ENCODE measurements around the gene MEGF6. TPM values are rescaled to one million over a fixed set of nuclear protein-coding genes. Genes with fewer than 3 reads are reported as not detected.

The MEGF6 gene
- total RNA-seq, 4 donors from 2014 or later: 0.88 to 69.0 (median 36.9) TPM

DNA sequence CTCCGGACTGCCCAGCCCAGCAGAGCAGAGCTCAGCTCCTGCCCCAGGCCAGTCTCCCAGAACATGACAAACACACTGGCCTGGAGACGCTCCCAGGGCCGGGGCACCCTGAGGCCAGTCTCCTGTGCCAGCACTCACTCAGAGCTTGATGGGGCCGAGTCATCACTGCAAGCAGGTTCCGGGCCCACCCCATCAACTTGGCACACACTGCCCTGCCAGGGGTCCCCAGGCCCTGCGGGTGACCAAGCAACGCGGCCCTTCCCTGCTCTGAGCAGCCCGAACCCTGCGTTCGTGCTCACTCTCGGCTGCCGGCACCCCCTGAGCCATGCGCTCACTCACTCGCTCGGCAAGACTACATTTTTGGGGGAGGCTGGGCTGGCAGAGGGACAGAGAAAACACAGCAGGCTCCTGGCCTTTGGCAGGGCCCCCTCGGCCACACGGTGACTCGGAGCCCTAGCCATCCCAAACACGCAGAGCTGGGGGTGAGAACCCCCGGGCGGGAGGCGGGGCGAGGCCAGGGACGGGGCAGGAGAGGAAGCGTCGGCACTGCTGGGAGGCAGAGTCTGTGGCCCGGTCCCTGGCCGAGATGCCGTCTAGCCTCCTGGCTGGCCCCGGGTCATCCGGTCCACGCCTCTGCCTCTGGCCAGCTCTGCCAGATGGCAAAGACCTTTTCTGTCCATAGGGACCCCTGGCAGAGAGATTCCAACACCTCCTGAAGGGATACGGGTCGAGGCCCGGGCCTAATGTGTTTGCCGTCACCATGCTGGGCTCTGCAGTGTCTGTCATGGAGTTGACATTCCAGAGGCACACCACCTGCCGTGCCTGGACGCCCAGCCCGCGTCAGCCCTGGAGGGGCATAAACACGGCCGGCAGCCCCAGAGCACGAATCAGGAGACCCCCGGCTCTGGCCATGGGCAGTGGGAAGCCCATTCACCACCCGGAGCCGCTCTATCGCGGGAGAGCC is 68.0 kb downstream of the MEGF6 start:
- H3K4me1 ChIP-seq: peaks cover 0 to 6% of the 10 kb centered on the region in 2 donors
- no peak overlapping the region for H3K4me3 ChIP-seq
- H3K9me3 ChIP-seq: no peaks in the 10 kb centered on the region
- H3K27ac ChIP-seq: no peak overlapping the region
- intact Hi-C loops (cut with DNase I; ENCODE audit: low total_unique reads): no loop called here
- no peaks in the 10 kb centered on the region for H3K36me3 ChIP-seq
- no peaks in the 10 kb centered on the region for H3K27me3 ChIP-seq
- peak; percentile 35 to 67 for DNase-seq
- TF ChIP-seq CTCF (IDR thresholded peaks at IDR 0.05) (no peak), POLR2A (IDR thresholded peaks at IDR 0.05) (no peak)

DNA sequence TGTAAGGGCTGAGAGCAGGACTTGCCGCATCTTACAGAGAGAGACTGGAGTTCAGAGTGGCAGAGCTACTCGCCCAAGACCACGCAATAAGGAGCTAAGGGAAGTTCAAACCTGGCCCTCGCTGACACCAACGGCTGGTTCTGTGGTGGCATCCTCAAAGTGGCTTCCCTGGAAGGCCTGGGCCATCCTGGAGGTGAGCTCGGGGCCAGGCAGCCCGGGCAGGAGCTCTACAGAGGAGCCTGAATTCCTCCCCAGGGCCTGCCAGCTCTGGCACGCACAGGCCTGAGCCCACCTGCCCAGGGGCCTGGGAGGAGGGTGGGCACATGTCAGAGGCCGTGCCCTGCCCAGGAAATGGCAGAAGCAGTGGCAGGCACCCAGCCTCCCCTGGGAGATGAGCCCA is 68.6 kb downstream of the MEGF6 start:
- Histone ChIP-seq H3K36me3 (no peaks in the 10 kb centered on the region), H3K27me3 (no peaks in the 10 kb centered on the region), H3K27ac (no peak overlapping the region), H3K4me3 (no peak overlapping the region), H3K4me1 (peaks cover 0 to 6% of the 10 kb centered on the region in 2 donors), H3K9me3 (no peaks in the 10 kb centered on the region)
- intact Hi-C loops (cut with DNase I; ENCODE audit: low total_unique reads): no loop called here
- TF ChIP-seq POLR2A (IDR thresholded peaks at IDR 0.05) (no peak), CTCF (IDR thresholded peaks at IDR 0.05) (no peak)
- no peak for DNase-seq

DNA sequence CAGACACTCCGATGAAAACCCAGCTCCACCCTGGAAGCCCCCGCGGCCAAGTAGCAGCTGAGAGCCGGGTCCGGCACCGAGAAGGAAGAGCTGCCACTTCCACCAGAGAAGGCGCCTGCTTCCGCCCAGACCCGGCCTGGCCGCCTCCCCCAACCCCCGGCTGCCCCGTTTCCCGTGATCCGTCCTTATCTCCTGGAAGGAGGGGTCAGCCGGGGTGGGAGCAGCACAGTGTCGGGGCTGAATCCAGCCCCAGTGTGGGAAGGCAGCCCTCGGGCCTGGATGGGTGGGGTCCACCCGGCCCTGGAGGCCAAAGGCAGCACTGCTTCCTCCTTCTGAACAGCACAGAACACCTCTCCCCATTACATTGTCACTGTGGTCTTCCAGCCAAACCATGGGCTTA is 69.4 kb downstream of the MEGF6 start:
- intact Hi-C loops (cut with DNase I; ENCODE audit: low total_unique reads): no loop called here
- peak overlapping the region; percentile 7 to 15 for H3K27ac ChIP-seq

DNA sequence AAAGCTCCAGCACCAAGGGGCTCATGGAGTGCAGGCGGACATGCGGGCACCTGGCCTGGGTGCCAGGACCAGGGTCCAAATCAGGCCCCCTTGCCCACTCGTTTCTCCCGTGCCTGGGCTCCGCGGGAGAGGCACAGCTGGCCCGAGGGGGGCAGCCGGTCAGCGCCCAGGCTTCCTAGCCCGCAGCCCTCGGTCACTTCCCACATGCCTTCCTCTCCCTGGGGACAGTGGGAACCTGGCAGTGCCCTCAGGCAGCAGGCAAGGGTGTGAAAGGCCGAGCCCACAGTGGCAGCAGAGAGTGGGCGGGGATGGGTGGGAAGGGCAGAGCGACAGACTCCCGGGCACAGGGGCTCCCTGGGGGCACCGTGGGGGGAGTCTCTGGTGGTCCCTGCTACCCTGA is 69.8 kb downstream of the MEGF6 start:
- Histone ChIP-seq H3K27ac (peak overlapping the region; percentile 7 to 15), H3K4me3 (no peak overlapping the region), H3K36me3 (no peaks in the 10 kb centered on the region), H3K4me1 (peaks cover 0 to 6% of the 10 kb centered on the region in 2 donors), H3K9me3 (no peaks in the 10 kb centered on the region), H3K27me3 (no peaks in the 10 kb centered on the region)
- intact Hi-C loops (cut with DNase I; ENCODE audit: low total_unique reads): no loop called here
- DNase-seq: no peak
- TF ChIP-seq CTCF (IDR thresholded peaks at IDR 0.05): no peak
- no peak for TF ChIP-seq POLR2A (IDR thresholded peaks at IDR 0.05)

More for the DNA sequence above, 69.4 kb downstream of the MEGF6 start:
- no peaks in the 10 kb centered on the region for H3K27me3 ChIP-seq
- H3K36me3 ChIP-seq: no peaks in the 10 kb centered on the region
- peaks cover 0 to 6% of the 10 kb centered on the region in 2 donors for H3K4me1 ChIP-seq
- H3K4me3 ChIP-seq: no peak overlapping the region
- H3K9me3 ChIP-seq: no peaks in the 10 kb centered on the region
- peak in 1 of 2 donors; percentile 56 for DNase-seq
- TF ChIP-seq CTCF (IDR thresholded peaks at IDR 0.05) (no peak), POLR2A (IDR thresholded peaks at IDR 0.05) (no peak)

GRCh38 chr1:3540876-3541275 is 70.4 kb downstream of the MEGF6 start:
- no peaks in the 10 kb centered on the region for H3K9me3 ChIP-seq
- intact Hi-C loops (cut with DNase I; ENCODE audit: low total_unique reads): no loop called here
- H3K36me3 ChIP-seq: no peaks in the 10 kb centered on the region
- H3K27me3 ChIP-seq: no peaks in the 10 kb centered on the region
- H3K27ac ChIP-seq: peak overlapping the region in 1 of 2 donors; percentile 53
- no peak for DNase-seq
- TF ChIP-seq CTCF (IDR thresholded peaks at IDR 0.05): no peak
- TF ChIP-seq POLR2A (IDR thresholded peaks at IDR 0.05): no peak
- no peak overlapping the region for H3K4me3 ChIP-seq
- peaks cover 0 to 6% of the 10 kb centered on the region in 2 donors for H3K4me1 ChIP-seq

Measured in uterus (tissue), 4 donors.